ENCODE data around the gene IPPK. TPM values are rescaled to one million over a fixed set of nuclear protein-coding genes. Genes with fewer than 3 reads are reported as not detected.
A peak's percentile ranks its signal among the peaks of the same experiment; 100 is the strongest.

Gene IPPK
- total RNA-seq, 1 donor from 2014 or later, result 39.5 TPM

GRCh38 chr9:92636627-92637026, 33.3 kb downstream of the IPPK start:
- H3K9me3 ChIP-seq, result no peaks in the 10 kb centered on the region
- H3K27ac ChIP-seq, result no peak overlapping the region
- peaks cover 0 to 63% of the 10 kb centered on the region in 2 donors for H3K36me3 ChIP-seq
- no peak for DNase-seq (ENCODE audit: extremely low spot score in 2 of 2)
- no peak overlapping the region for H3K4me3 ChIP-seq
- intact Hi-C loops (cut with DNase I), result loop anchor here (10.0 kb wide), 1 partner anchor 132 kb away; no protein-coding TSS in a partner anchor
- TF ChIP-seq POLR2AphosphoS5 (IDR thresholded peaks at IDR 0.05; ENCODE audit: insufficient read depth in 1 of 2, low read depth in 1 of 2) (no peak), POLR2A (IDR thresholded peaks at IDR 0.05) (no peak)
- TF ChIP-seq, protein P1, sequence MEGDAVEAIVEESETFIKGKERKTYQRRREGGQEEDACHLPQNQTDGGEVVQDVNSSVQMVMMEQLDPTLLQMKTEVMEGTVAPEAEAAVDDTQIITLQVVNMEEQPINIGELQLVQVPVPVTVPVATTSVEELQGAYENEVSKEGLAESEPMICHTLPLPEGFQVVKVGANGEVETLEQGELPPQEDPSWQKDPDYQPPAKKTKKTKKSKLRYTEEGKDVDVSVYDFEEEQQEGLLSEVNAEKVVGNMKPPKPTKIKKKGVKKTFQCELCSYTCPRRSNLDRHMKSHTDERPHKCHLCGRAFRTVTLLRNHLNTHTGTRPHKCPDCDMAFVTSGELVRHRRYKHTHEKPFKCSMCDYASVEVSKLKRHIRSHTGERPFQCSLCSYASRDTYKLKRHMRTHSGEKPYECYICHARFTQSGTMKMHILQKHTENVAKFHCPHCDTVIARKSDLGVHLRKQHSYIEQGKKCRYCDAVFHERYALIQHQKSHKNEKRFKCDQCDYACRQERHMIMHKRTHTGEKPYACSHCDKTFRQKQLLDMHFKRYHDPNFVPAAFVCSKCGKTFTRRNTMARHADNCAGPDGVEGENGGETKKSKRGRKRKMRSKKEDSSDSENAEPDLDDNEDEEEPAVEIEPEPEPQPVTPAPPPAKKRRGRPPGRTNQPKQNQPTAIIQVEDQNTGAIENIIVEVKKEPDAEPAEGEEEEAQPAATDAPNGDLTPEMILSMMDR (IDR thresholded peaks at IDR 0.05), result no peak
- no peaks in the 10 kb centered on the region for H3K27me3 ChIP-seq
- no peaks in the 10 kb centered on the region for H3K4me1 ChIP-seq

- Histone ChIP-seq H3K4me1 (no peaks in the 10 kb centered on the region), H3K27ac (no peak overlapping the region), H3K36me3 (peaks cover 0 to 58% of the 10 kb centered on the region in 2 donors), H3K9me3 (no peaks in the 10 kb centered on the region), H3K4me3 (no peak overlapping the region), H3K27me3 (no peaks in the 10 kb centered on the region)
- TF ChIP-seq, protein P1 (IDR thresholded peaks at IDR 0.05), result no peak
- TF ChIP-seq POLR2A (IDR thresholded peaks at IDR 0.05) (no peak), POLR2AphosphoS5 (IDR thresholded peaks at IDR 0.05; ENCODE audit: insufficient read depth in 1 of 2, low read depth in 1 of 2) (no peak)
- peak; percentile 44 to 70 for DNase-seq (ENCODE audit: extremely low spot score in 2 of 2)
- intact Hi-C loops (cut with DNase I), result loop anchor here (10.0 kb wide), 1 partner anchor 131 kb away; no protein-coding TSS in a partner anchor
These were observed 34.2 kb downstream of the IPPK start for GRCh38 chr9:92635760-92636159.

DNA sequence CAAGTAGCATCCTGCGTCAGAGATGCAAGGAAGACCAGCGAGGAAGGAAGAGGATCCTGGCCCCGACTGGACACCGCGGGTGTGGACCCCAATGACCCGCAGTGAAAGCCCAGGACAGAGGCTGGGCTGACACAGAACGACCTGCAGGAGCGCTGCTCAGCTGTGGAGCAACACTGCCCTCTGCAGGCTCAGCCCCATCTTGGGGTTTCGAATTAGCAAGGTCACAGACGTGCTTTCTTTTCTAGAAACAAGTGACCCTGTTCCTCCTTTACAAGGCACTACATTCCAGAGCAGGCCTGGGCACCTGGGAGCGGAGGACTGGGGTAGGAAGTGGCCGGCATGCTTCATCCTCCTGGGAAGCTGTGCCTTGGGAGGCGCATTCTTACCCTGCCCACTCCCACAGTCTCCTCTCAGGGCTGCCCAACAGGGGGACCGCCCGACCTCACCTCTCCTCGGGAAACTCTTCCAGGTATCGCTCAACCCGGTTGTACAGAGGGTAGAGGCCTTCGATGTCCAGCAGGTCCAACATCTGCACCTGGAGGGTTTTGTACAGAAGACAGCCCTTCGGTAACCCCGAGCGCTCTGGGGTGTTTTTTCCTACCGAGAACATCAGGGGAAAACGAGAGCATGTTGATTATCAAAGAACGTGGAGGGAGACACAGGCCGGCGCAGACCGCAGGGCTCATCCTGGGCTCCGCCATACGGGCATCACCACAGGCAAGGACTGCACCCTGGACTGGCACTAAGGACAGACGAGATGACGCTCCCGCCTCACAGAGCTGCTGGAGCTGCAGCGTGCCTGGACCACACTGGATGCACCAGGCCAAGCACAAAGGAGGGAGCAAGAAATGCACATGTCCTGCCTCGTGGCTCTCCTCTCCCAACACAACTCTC, 35.0 kb downstream of the IPPK start:
- TF ChIP-seq POLR2A (IDR thresholded peaks at IDR 0.05) (no peak), POLR2AphosphoS5 (IDR thresholded peaks at IDR 0.05; ENCODE audit: insufficient read depth in 1 of 2, low read depth in 1 of 2) (peak in 1 of 2 donors; percentile 33)
- TF ChIP-seq, protein P1 (IDR thresholded peaks at IDR 0.05), result peak; percentile 63 to 94 (median 87)
- Histone ChIP-seq H3K4me1 (no peaks in the 10 kb centered on the region), H3K9me3 (no peaks in the 10 kb centered on the region), H3K27me3 (no peaks in the 10 kb centered on the region), H3K27ac (peak overlapping the region; percentile 37), H3K4me3 (no peak overlapping the region), H3K36me3 (peaks cover 0 to 50% of the 10 kb centered on the region in 2 donors)
- DNase-seq (ENCODE audit: extremely low spot score in 2 of 2), result peak; percentile 81 to 85
- intact Hi-C loops (cut with DNase I), result loop anchor here (5.0 to 10.0 kb wide), 2 partner anchors 130 to 293 kb away; no protein-coding TSS in a partner anchor

DNA sequence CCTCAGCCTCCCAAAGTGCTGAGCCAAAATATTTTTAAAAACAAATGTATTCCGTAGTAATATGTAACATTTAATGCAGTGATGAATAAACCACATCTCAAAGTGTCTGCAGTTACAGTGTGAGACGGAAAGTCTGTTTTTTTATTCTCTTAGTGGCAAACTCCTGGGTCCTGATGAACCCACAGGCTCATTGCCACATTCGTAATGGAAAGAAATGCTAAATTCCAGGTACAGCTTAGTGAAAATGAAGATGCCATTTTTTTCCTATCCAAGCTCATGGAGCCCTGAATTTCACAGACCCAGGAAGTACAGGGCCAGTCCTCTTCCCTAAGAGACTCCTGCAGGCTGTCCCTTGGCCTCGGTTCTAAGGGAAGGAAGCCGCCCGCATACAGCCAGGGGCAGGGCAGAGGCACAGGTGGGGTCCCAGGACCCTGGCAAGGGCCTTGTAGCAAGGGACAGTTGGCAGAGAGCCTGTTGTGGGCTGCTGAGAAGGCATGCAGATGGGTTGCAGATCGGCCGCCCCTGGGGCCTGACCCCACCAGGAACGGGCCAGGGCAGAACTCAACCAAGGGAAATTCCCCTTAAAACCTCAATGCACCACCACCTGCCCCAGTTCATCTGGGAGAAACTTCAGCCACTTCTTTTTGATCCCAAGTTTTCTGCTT, 36.2 kb downstream of the IPPK start:
- no peaks in the 10 kb centered on the region for H3K4me1 ChIP-seq
- no peaks in the 10 kb centered on the region for H3K27me3 ChIP-seq
- peak in 1 of 2 donors; percentile 79 for DNase-seq (ENCODE audit: extremely low spot score in 2 of 2)
- H3K36me3 ChIP-seq, result peaks cover 0 to 41% of the 10 kb centered on the region in 2 donors
- no peak for TF ChIP-seq POLR2A (IDR thresholded peaks at IDR 0.05)
- no peak for TF ChIP-seq POLR2AphosphoS5 (IDR thresholded peaks at IDR 0.05; ENCODE audit: insufficient read depth in 1 of 2, low read depth in 1 of 2)
- TF ChIP-seq, protein P1 (IDR thresholded peaks at IDR 0.05), result no peak
- no peaks in the 10 kb centered on the region for H3K9me3 ChIP-seq
- intact Hi-C loops (cut with DNase I), result loop anchor here (5.0 to 10.0 kb wide), 2 partner anchors 129 to 291 kb away; no protein-coding TSS in a partner anchor
- peak overlapping the region; percentile 37 for H3K27ac ChIP-seq
- H3K4me3 ChIP-seq, result no peak overlapping the region
